Natural killer cell treated with Interleukin-12 subunit alpha and Interleukin-12 subunit beta and Interleukin-15 and Interleukin-18, amount 100 ng/mL, for 72 hours (primary cell): Measurements from ENCODE around the gene KCND3. TPM values are rescaled to one million over a fixed set of nuclear protein-coding genes. Genes with fewer than 3 reads are reported as not detected.

ENCODE experiments used
- ATAC-seq, 2 donors: fragments of 150-1000 bp; cut with Tn5 transposase in 1 of 2; sonication (Bioruptor Pico), chemical (Tn5 transposase) in 1 of 2; 2 replicates each; pipeline ENCODE4 v1.10.0; 2021
- DNase-seq: peaks from one replicate; pipeline ENCODE4 v3.0.0; 2022; ENCODE audit warnings: low spot score
- H3K27ac Mint-ChIP-seq, 2 donors: 1 replicate in 1 of 2; 2 replicates in 1 of 2; pipeline ENCODE4 v1.8.0; 2022; ENCODE audit warnings: mixed read lengths in 2 of 2, mild to moderate bottlenecking in 1 of 2, moderate library complexity in 1 of 2
- H3K27me3 Mint-ChIP-seq, 2 donors: 1 replicate in 1 of 2; 2 replicates in 1 of 2; pipeline ENCODE4 v1.8.0; 2022; ENCODE audit warnings: mixed read lengths in 2 of 2
- H3K36me3 Mint-ChIP-seq: one replicate; pipeline ENCODE4 v1.8.0; 2022; ENCODE audit warnings: mixed read lengths
- H3K4me1 Mint-ChIP-seq, 2 donors: 1 replicate in 1 of 2; 2 replicates in 1 of 2; pipeline ENCODE4 v1.8.0; 2022; ENCODE audit warnings: low read depth in 2 of 2, mixed read lengths in 2 of 2, mild to moderate bottlenecking in 1 of 2
- H3K4me3 Mint-ChIP-seq: one replicate; pipeline ENCODE4 v1.8.0; 2022; ENCODE audit warnings: mixed read lengths
- H3K9me3 Mint-ChIP-seq: 2 replicates; pipeline ENCODE4 v1.8.0; 2022; ENCODE audit warnings: mixed read lengths
- total RNA-seq, 2 donors: library from RNA; stranded (reverse); gene quantifications; one replicate each; pipeline ENCODE4 v1.2.3, GENCODE V29; 2022

The KCND3 gene
- total RNA-seq, 2 donors from 2014 or later, result not detected

- ATAC-seq (peak; percentile 92 to 94), DNase-seq (peak; percentile 88)
- H3K9me3 Mint-ChIP-seq, result no peaks in the 10 kb centered on the region
- H3K27me3 Mint-ChIP-seq, result peaks cover 25 to 36% of the 10 kb centered on the region in 2 donors
- no peaks in the 10 kb centered on the region for H3K36me3 Mint-ChIP-seq
- peaks cover 21 to 22% of the 10 kb centered on the region in 2 donors for H3K4me1 Mint-ChIP-seq
- H3K4me3 Mint-ChIP-seq, result peak within 1 kb of the TSS; percentile 95
- peak within 1 kb of the TSS in 1 of 2 donors; percentile 81 for H3K27ac Mint-ChIP-seq
These were observed 250.1 kb downstream of the KCND3 start, which contains the start of gene INKA2 for GRCh38 chr1:111739194-111739924. Gene INKA2 (minus strand): TSS chr1:111739395. CDS start chr1:111739242, 153 bp downstream.

- ATAC-seq (peak; percentile 73 to 78), DNase-seq (no peak)
- peaks cover 21 to 22% of the 10 kb centered on the region in 2 donors for H3K4me1 Mint-ChIP-seq
- peaks cover 25 to 34% of the 10 kb centered on the region in 2 donors for H3K27me3 Mint-ChIP-seq
- H3K27ac Mint-ChIP-seq, result peak overlapping the region in 1 of 2 donors; percentile 33
- peak overlapping the region; percentile 95 for H3K4me3 Mint-ChIP-seq
- H3K9me3 Mint-ChIP-seq, result no peaks in the 10 kb centered on the region
- H3K36me3 Mint-ChIP-seq, result no peaks in the 10 kb centered on the region
These were observed 250.9 kb downstream of the KCND3 start for GRCh38 chr1:111738436-111739193.

GRCh38 chr1:111738133-111738435 lies 251.4 kb downstream of the KCND3 start:
- DNase-seq (no peak), ATAC-seq (no peak)
- Mint-ChIP-seq H3K9me3 (no peaks in the 10 kb centered on the region), H3K4me1 (peaks cover 21 to 22% of the 10 kb centered on the region in 2 donors), H3K27ac (peak overlapping the region; percentile 3 to 33), H3K27me3 (peaks cover 25 to 33% of the 10 kb centered on the region in 2 donors), H3K4me3 (peak overlapping the region; percentile 84), H3K36me3 (no peaks in the 10 kb centered on the region)

GRCh38 chr1:111737216-111738132 lies 252.0 kb downstream of the KCND3 start:
- ATAC-seq (no peak), DNase-seq (no peak)
- H3K4me1 Mint-ChIP-seq, result peaks cover 21 to 22% of the 10 kb centered on the region in 2 donors
- H3K36me3 Mint-ChIP-seq, result no peaks in the 10 kb centered on the region
- H3K4me3 Mint-ChIP-seq, result peak overlapping the region; percentile 84
- no peaks in the 10 kb centered on the region for H3K9me3 Mint-ChIP-seq
- H3K27ac Mint-ChIP-seq, result peak overlapping the region; percentile 3 to 33
- H3K27me3 Mint-ChIP-seq, result peaks cover 25 to 34% of the 10 kb centered on the region in 2 donors

GRCh38 chr1:111736548-111737215 lies 252.8 kb downstream of the KCND3 start:
- no peak overlapping the region for H3K27ac Mint-ChIP-seq
- peaks cover 25 to 32% of the 10 kb centered on the region in 2 donors for H3K27me3 Mint-ChIP-seq
- no peaks in the 10 kb centered on the region for H3K36me3 Mint-ChIP-seq
- ATAC-seq (no peak), DNase-seq (no peak)
- H3K4me3 Mint-ChIP-seq, result no peak overlapping the region
- H3K9me3 Mint-ChIP-seq, result no peaks in the 10 kb centered on the region
- H3K4me1 Mint-ChIP-seq, result peaks cover 21 to 22% of the 10 kb centered on the region in 2 donors

GRCh38 chr1:111735858-111736544 lies 253.5 kb downstream of the KCND3 start:
- ATAC-seq (no peak), DNase-seq (no peak)
- peaks cover 20 to 22% of the 10 kb centered on the region in 2 donors for H3K4me1 Mint-ChIP-seq
- peaks cover 25 to 30% of the 10 kb centered on the region in 2 donors for H3K27me3 Mint-ChIP-seq
- no peak overlapping the region for H3K27ac Mint-ChIP-seq
- H3K36me3 Mint-ChIP-seq, result no peaks in the 10 kb centered on the region
- no peaks in the 10 kb centered on the region for H3K9me3 Mint-ChIP-seq
- no peak overlapping the region for H3K4me3 Mint-ChIP-seq

GRCh38 chr1:111735321-111735720 lies 254.1 kb downstream of the KCND3 start:
- no peak for ATAC-seq
- Mint-ChIP-seq H3K4me1 (peaks cover 18 to 22% of the 10 kb centered on the region in 2 donors), H3K27me3 (peaks cover 18 to 25% of the 10 kb centered on the region in 2 donors), H3K27ac (no peak overlapping the region), H3K9me3 (no peaks in the 10 kb centered on the region), H3K36me3 (no peaks in the 10 kb centered on the region), H3K4me3 (no peak overlapping the region)
- DNase-seq, result no peak

GRCh38 chr1:111734856-111735255 lies 254.6 kb downstream of the KCND3 start:
- ATAC-seq, result no peak
- Mint-ChIP-seq H3K4me1 (peaks cover 16 to 19% of the 10 kb centered on the region in 2 donors), H3K27me3 (peaks cover 14 to 23% of the 10 kb centered on the region in 2 donors), H3K27ac (no peak overlapping the region), H3K4me3 (no peak overlapping the region), H3K36me3 (no peaks in the 10 kb centered on the region), H3K9me3 (no peaks in the 10 kb centered on the region)
- no peak for DNase-seq

- no peaks in the 10 kb centered on the region for H3K9me3 Mint-ChIP-seq
- H3K4me1 Mint-ChIP-seq, result peaks cover 14 to 16% of the 10 kb centered on the region in 2 donors
- H3K27ac Mint-ChIP-seq, result no peak overlapping the region
- no peaks in the 10 kb centered on the region for H3K36me3 Mint-ChIP-seq
- H3K4me3 Mint-ChIP-seq, result no peak overlapping the region
- DNase-seq (no peak), ATAC-seq (no peak)
- peaks cover 11 to 21% of the 10 kb centered on the region in 2 donors for H3K27me3 Mint-ChIP-seq
These were observed 255.0 kb downstream of the KCND3 start for GRCh38 chr1:111734426-111734825.

GRCh38 chr1:111733992-111734341 lies 255.5 kb downstream of the KCND3 start:
- Mint-ChIP-seq H3K27ac (no peak overlapping the region), H3K4me1 (peaks cover 14 to 15% of the 10 kb centered on the region in 2 donors), H3K27me3 (peaks cover 11 to 21% of the 10 kb centered on the region in 2 donors), H3K4me3 (no peak overlapping the region), H3K36me3 (no peaks in the 10 kb centered on the region), H3K9me3 (no peaks in the 10 kb centered on the region)
- ATAC-seq, result no peak
- no peak for DNase-seq

- Mint-ChIP-seq H3K27ac (no peak overlapping the region), H3K36me3 (no peaks in the 10 kb centered on the region), H3K4me3 (no peak overlapping the region), H3K4me1 (peaks cover 10% of the 10 kb centered on the region in 2 donors), H3K27me3 (peaks cover 11 to 18% of the 10 kb centered on the region in 2 donors), H3K9me3 (no peaks in the 10 kb centered on the region)
- DNase-seq (no peak), ATAC-seq (no peak)
These were observed 256.1 kb downstream of the KCND3 start for GRCh38 chr1:111733183-111733991.

GRCh38 chr1:111732718-111733117 lies 256.8 kb downstream of the KCND3 start:
- no peak overlapping the region for H3K4me3 Mint-ChIP-seq
- peaks cover 5% of the 10 kb centered on the region in 2 donors for H3K4me1 Mint-ChIP-seq
- no peak for DNase-seq
- H3K36me3 Mint-ChIP-seq, result no peaks in the 10 kb centered on the region
- H3K27me3 Mint-ChIP-seq, result peaks cover 6 to 14% of the 10 kb centered on the region in 2 donors
- no peaks in the 10 kb centered on the region for H3K9me3 Mint-ChIP-seq
- ATAC-seq, result no peak
- no peak overlapping the region for H3K27ac Mint-ChIP-seq
